Karpas-422 (cell line): ENCODE data around the gene LRRC8C. TPM values are rescaled to one million over a fixed set of nuclear protein-coding genes. Genes with fewer than 3 reads are reported as not detected.

ENCODE experiments used
- DNase-seq: peaks from one replicate; pipeline ENCODE4 v3.0.0-alpha.2; 2015
- H2AFZ ChIP-seq: fragments of 200-600 bp; sonication (generic); 2 replicates; pipeline ENCODE4 v1.6.1; 2014; ENCODE audit warnings: antibody characterized with exemption, low read length, mixed read lengths
- H3K27ac ChIP-seq: fragments of 200-600 bp; sonication (generic); 2 replicates; pipeline ENCODE4 v1.5.1; 2014; ENCODE audit warnings: mild to moderate bottlenecking, low read length, moderate library complexity
- H3K27me3 ChIP-seq: fragments of 200-600 bp; sonication (generic); 2 replicates; pipeline ENCODE4 v1.6.1; 2014; ENCODE audit warnings: low read length, mixed read lengths
- H3K36me3 ChIP-seq: fragments of 200-600 bp; sonication (generic); 2 replicates; pipeline ENCODE4 v1.6.1; 2014; ENCODE audit warnings: low read length, mixed read lengths; ENCODE audit not compliant: insufficient read depth
- H3K4me1 ChIP-seq: fragments of 200-600 bp; sonication (generic); 2 replicates; pipeline ENCODE4 v1.6.1; 2014; ENCODE audit warnings: mild to moderate bottlenecking, low read length, mixed read lengths
- H3K4me2 ChIP-seq: fragments of 200-600 bp; sonication (generic); 2 replicates; pipeline ENCODE4 v1.6.1; 2014; ENCODE audit warnings: low read length, low read depth, mild to moderate bottlenecking; ENCODE audit not compliant: poor library complexity, severe bottlenecking
- H3K4me3 ChIP-seq: fragments of 200-600 bp; sonication (generic); 2 replicates; pipeline ENCODE4 v1.5.1; 2014; ENCODE audit warnings: mild to moderate bottlenecking, antibody characterized with exemption, low read length, mixed read lengths
- H3K79me2 ChIP-seq: fragments of 200-600 bp; sonication (generic); 2 replicates; pipeline ENCODE4 v1.6.1; 2014; ENCODE audit warnings: mild to moderate bottlenecking, low read length, mixed read lengths
- H3K9ac ChIP-seq: fragments of 200-600 bp; sonication (generic); 2 replicates; pipeline ENCODE4 v1.6.0; 2014; ENCODE audit warnings: low read length
- H3K9me2 ChIP-seq: fragments of 200-600 bp; sonication (generic), shearing (Covaris generic); replicated peaks from 2 replicates; pipeline ENCODE4 v1.6.0; 2014; ENCODE audit warnings: mild to moderate bottlenecking, low read length, moderate library complexity; ENCODE audit not compliant: insufficient read depth
- H3K9me3 ChIP-seq: fragments of 300-700, 200-600 bp; sonication (generic); 2 replicates; pipeline ENCODE4 v1.6.1; 2014; ENCODE audit warnings: low read length, mixed read lengths
- H4K20me1 ChIP-seq: fragments of 200-600 bp; sonication (generic); 2 replicates; pipeline ENCODE4 v1.6.1; 2014; ENCODE audit warnings: mild to moderate bottlenecking, antibody characterized with exemption, low read length, low read depth; ENCODE audit not compliant: insufficient read depth
- total RNA-seq: library from RNA; depleted of rRNA; stranded (reverse); fragments of >200 nt; shearing (Covaris generic); gene quantifications from 2 replicates; pipeline ENCODE4 v1.2.3, GENCODE V29; 2014; ENCODE audit warnings: low replicate concordance

The LRRC8C gene
- total RNA-seq, 1 experiment from 2014 or later = 8.3 TPM

- DNase-seq = no peak
- peaks cover 11% of the 10 kb centered on the region for H3K4me1 ChIP-seq
- H3K27ac ChIP-seq = no peak overlapping the region
- H3K9me2 ChIP-seq = no peaks in the 10 kb centered on the region
- H3K27me3 ChIP-seq = no peaks in the 10 kb centered on the region
- no peaks in the 10 kb centered on the region for H3K36me3 ChIP-seq
- H4K20me1 ChIP-seq = no peaks in the 10 kb centered on the region
- H2AFZ ChIP-seq = no peak overlapping the region
- no peaks in the 10 kb centered on the region for H3K79me2 ChIP-seq
- no peak overlapping the region for H3K4me2 ChIP-seq
- no peak overlapping the region for H3K9ac ChIP-seq
- H3K4me3 ChIP-seq = no peak overlapping the region
- H3K9me3 ChIP-seq = no peaks in the 10 kb centered on the region
Measured at GRCh38 chr1:89604414-89604735, 28.5 kb upstream of the LRRC8C start.

- Histone ChIP-seq H3K4me2 (no peak overlapping the region), H4K20me1 (no peaks in the 10 kb centered on the region), H3K27me3 (no peaks in the 10 kb centered on the region), H3K27ac (no peak overlapping the region), H3K9me2 (no peaks in the 10 kb centered on the region), H3K4me1 (peaks cover 11% of the 10 kb centered on the region), H2AFZ (no peak overlapping the region), H3K79me2 (no peaks in the 10 kb centered on the region), H3K36me3 (no peaks in the 10 kb centered on the region), H3K4me3 (no peak overlapping the region), H3K9me3 (no peaks in the 10 kb centered on the region), H3K9ac (no peak overlapping the region)
- DNase-seq = no peak
Measured at GRCh38 chr1:89605692-89606091, 27.2 kb upstream of the LRRC8C start.

- Histone ChIP-seq H3K27ac (no peak overlapping the region), H3K4me3 (no peak overlapping the region), H3K9me3 (no peaks in the 10 kb centered on the region), H3K9me2 (no peaks in the 10 kb centered on the region), H3K9ac (no peak overlapping the region), H3K4me1 (peaks cover 11% of the 10 kb centered on the region), H3K79me2 (no peaks in the 10 kb centered on the region), H2AFZ (no peak overlapping the region), H4K20me1 (no peaks in the 10 kb centered on the region), H3K27me3 (no peaks in the 10 kb centered on the region), H3K36me3 (no peaks in the 10 kb centered on the region), H3K4me2 (no peak overlapping the region)
- DNase-seq = no peak
Measured at GRCh38 chr1:89606227-89606980, 26.5 kb upstream of the LRRC8C start.

GRCh38 chr1:89607156-89607555, 25.8 kb upstream of the LRRC8C start:
- no peak for DNase-seq
- Histone ChIP-seq H3K4me2 (no peak overlapping the region), H3K9ac (no peak overlapping the region), H3K4me1 (peaks cover 11% of the 10 kb centered on the region), H3K79me2 (no peaks in the 10 kb centered on the region), H3K27me3 (no peaks in the 10 kb centered on the region), H3K9me2 (no peaks in the 10 kb centered on the region), H4K20me1 (no peaks in the 10 kb centered on the region), H3K27ac (no peak overlapping the region), H3K9me3 (no peaks in the 10 kb centered on the region), H2AFZ (no peak overlapping the region), H3K4me3 (no peak overlapping the region), H3K36me3 (no peaks in the 10 kb centered on the region)

GRCh38 chr1:89607586-89608318, 25.2 kb upstream of the LRRC8C start:
- Histone ChIP-seq H3K27me3 (no peaks in the 10 kb centered on the region), H3K9me2 (no peaks in the 10 kb centered on the region), H3K4me1 (peaks cover 11% of the 10 kb centered on the region), H3K9ac (no peak overlapping the region), H2AFZ (no peak overlapping the region), H3K4me2 (no peak overlapping the region), H3K4me3 (no peak overlapping the region), H3K27ac (no peak overlapping the region), H3K9me3 (no peaks in the 10 kb centered on the region), H3K79me2 (no peaks in the 10 kb centered on the region), H4K20me1 (no peaks in the 10 kb centered on the region), H3K36me3 (no peaks in the 10 kb centered on the region)
- DNase-seq = no peak

GRCh38 chr1:89608319-89608983, 24.5 kb upstream of the LRRC8C start:
- Histone ChIP-seq H3K4me1 (peaks cover 11% of the 10 kb centered on the region), H3K4me2 (no peak overlapping the region), H3K4me3 (no peak overlapping the region), H4K20me1 (no peaks in the 10 kb centered on the region), H3K9me3 (no peaks in the 10 kb centered on the region), H2AFZ (no peak overlapping the region; the same call in 1 of the 2 replicates), H3K9ac (no peak overlapping the region), H3K79me2 (no peaks in the 10 kb centered on the region), H3K36me3 (no peaks in the 10 kb centered on the region), H3K27ac (no peak overlapping the region), H3K27me3 (no peaks in the 10 kb centered on the region), H3K9me2 (no peaks in the 10 kb centered on the region)
- no peak for DNase-seq

- H3K4me1 ChIP-seq = peaks cover 11% of the 10 kb centered on the region
- no peak for DNase-seq
- no peak overlapping the region for H3K9ac ChIP-seq
- peak overlapping the region; percentile 20 for H3K4me2 ChIP-seq
- H3K4me3 ChIP-seq = no peak overlapping the region
- H3K27me3 ChIP-seq = no peaks in the 10 kb centered on the region
- no peak overlapping the region; the same call in 1 of the 2 replicates for H2AFZ ChIP-seq
- no peaks in the 10 kb centered on the region for H4K20me1 ChIP-seq
- no peaks in the 10 kb centered on the region for H3K9me3 ChIP-seq
- H3K27ac ChIP-seq = no peak overlapping the region
- H3K36me3 ChIP-seq = no peaks in the 10 kb centered on the region
- H3K79me2 ChIP-seq = no peaks in the 10 kb centered on the region
- no peaks in the 10 kb centered on the region for H3K9me2 ChIP-seq
Measured at GRCh38 chr1:89608984-89609725, 23.8 kb upstream of the LRRC8C start.
